SK-N-MC (cell line): ENCODE results near the gene ART1.

ENCODE experiments used
- EZH2 ChIP-seq: fragments of 200-600 bp; sonication (generic); IDR thresholded peaks from one replicate; pipeline ENCODE4 v1.6.1; 2017; ENCODE audit warnings: antibody characterized with exemption
- FOXP2 ChIP-seq: optimal IDR thresholded peaks from 2 replicates; pipeline ENCODE3; 2011; ENCODE audit warnings: mild to moderate bottlenecking, moderate library complexity; ENCODE audit not compliant: insufficient read depth; ENCODE audit errors: extremely low read length, control extremely low read depth
- POLR2AphosphoS5 ChIP-seq: IDR thresholded peaks from 2 replicates; pipeline ENCODE4 v1.6.1; 2012; ENCODE audit warnings: mild to moderate bottlenecking, low read depth, low read length, borderline replicate concordance

GRCh38 chr11:3685923-3686322 lies 41.0 kb downstream of the ART1 start:
- TF ChIP-seq EZH2: no peak
- TF ChIP-seq FOXP2: no peak
- TF ChIP-seq POLR2AphosphoS5: no peak
